Liver (tissue), 3 donors: ENCODE measurements around the gene ASCL5.

Experiments
- EGR1 ChIP-seq, 2 donors: IDR thresholded peaks; 2 replicates each; pipeline ENCODE4 v1.6.1; 2016 to 2018; ENCODE audit warnings: antibody characterized with exemption in 2 of 2, low read depth in 2 of 2
- FOXA1 ChIP-seq: IDR thresholded peaks from 2 replicates; pipeline ENCODE4 v1.6.1; 2016; ENCODE audit warnings: antibody characterized with exemption
- FOXA2 ChIP-seq: IDR thresholded peaks from 2 replicates; pipeline ENCODE4 v1.6.1; 2016; ENCODE audit warnings: antibody characterized with exemption
- GABPA ChIP-seq, 2 donors: IDR thresholded peaks in 1 of 2; conservative IDR thresholded peaks in 1 of 2; 2 replicates each; pipeline ENCODE4 v1.6.1; 2016; ENCODE audit warnings: antibody characterized with exemption in 2 of 2, mild to moderate bottlenecking in 1 of 2, moderate library complexity in 1 of 2
- NR2F2 ChIP-seq: IDR thresholded peaks from 2 replicates; pipeline ENCODE4 v1.6.1; 2016; ENCODE audit warnings: antibody characterized with exemption
- TF ChIP-seq, protein P1 (sequence below): fragments of 150-350 bp; IDR thresholded peaks from 2 replicates; pipeline ENCODE4 v1.5.1; 2017; ENCODE audit warnings: improper control_type of control experiment, low read depth, low read length; ENCODE audit not compliant: missing input control
- TF ChIP-seq, protein P2 (sequence below): IDR thresholded peaks from 2 replicates; pipeline ENCODE4 v1.6.1; 2016; ENCODE audit warnings: antibody characterized with exemption
- TF ChIP-seq, protein P3 (sequence below): IDR thresholded peaks from 2 replicates; pipeline ENCODE4 v1.6.1; 2016; ENCODE audit warnings: antibody characterized with exemption
- TF ChIP-seq, protein P4 (sequence below): IDR thresholded peaks from 2 replicates; pipeline ENCODE4 v1.6.1; 2016; ENCODE audit warnings: antibody characterized with exemption, mild to moderate bottlenecking
- donor health status: healthy.
- donor health status: healthy.

DNA sequence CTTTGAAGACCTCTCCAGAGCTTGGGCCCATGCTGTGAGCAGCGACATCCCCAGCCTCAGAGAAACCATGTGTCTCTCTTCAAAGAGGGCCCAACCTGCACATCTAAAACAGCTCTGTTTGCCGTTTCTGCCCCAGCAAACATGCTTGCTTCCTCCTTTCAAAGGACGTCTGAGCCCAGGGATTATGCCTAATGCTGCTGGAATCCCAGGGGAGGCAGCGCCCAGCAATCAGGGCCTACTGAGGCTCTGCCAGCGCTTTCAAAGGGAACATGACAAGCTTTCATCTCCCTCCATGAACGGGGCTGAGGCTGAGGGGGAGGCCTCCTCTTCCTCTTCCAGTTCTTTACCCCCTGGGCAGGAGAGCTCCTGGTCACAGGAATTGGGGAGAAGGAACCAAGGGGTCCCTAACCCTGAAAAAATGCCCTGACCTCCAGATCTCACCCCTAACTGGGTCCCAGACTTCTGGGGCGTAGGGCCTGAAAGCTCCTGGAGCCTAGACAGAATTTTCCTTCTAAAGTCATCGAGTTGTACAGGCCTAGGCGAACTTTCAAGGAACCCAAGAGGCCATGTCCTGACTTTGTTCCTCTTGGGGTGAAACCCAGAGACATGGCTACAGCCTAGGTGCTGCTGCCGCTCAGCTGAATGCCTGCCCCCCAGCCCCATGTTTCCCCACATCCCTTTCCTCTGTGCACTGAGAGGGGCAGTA is 13.4 kb upstream of the ASCL5 start:
- no peak for TF ChIP-seq EGR1 (IDR thresholded peaks at IDR 0.05; ENCODE audit: low read depth in 2 of 2)
- TF ChIP-seq, protein P1, sequence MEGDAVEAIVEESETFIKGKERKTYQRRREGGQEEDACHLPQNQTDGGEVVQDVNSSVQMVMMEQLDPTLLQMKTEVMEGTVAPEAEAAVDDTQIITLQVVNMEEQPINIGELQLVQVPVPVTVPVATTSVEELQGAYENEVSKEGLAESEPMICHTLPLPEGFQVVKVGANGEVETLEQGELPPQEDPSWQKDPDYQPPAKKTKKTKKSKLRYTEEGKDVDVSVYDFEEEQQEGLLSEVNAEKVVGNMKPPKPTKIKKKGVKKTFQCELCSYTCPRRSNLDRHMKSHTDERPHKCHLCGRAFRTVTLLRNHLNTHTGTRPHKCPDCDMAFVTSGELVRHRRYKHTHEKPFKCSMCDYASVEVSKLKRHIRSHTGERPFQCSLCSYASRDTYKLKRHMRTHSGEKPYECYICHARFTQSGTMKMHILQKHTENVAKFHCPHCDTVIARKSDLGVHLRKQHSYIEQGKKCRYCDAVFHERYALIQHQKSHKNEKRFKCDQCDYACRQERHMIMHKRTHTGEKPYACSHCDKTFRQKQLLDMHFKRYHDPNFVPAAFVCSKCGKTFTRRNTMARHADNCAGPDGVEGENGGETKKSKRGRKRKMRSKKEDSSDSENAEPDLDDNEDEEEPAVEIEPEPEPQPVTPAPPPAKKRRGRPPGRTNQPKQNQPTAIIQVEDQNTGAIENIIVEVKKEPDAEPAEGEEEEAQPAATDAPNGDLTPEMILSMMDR, result no peak
- no peak for TF ChIP-seq GABPA (IDR thresholded peaks at IDR 0.05 in 1 of 2, conservative IDR thresholded peaks at IDR 0.05 in 1 of 2)
- no peak for TF ChIP-seq FOXA2
- no peak for TF ChIP-seq NR2F2
- TF ChIP-seq, protein P2, sequence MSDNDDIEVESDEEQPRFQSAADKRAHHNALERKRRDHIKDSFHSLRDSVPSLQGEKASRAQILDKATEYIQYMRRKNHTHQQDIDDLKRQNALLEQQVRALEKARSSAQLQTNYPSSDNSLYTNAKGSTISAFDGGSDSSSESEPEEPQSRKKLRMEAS, result no peak
- no peak for TF ChIP-seq FOXA1
- TF ChIP-seq, protein P3, sequence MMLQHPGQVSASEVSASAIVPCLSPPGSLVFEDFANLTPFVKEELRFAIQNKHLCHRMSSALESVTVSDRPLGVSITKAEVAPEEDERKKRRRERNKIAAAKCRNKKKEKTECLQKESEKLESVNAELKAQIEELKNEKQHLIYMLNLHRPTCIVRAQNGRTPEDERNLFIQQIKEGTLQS, result no peak
- TF ChIP-seq, protein P4, sequence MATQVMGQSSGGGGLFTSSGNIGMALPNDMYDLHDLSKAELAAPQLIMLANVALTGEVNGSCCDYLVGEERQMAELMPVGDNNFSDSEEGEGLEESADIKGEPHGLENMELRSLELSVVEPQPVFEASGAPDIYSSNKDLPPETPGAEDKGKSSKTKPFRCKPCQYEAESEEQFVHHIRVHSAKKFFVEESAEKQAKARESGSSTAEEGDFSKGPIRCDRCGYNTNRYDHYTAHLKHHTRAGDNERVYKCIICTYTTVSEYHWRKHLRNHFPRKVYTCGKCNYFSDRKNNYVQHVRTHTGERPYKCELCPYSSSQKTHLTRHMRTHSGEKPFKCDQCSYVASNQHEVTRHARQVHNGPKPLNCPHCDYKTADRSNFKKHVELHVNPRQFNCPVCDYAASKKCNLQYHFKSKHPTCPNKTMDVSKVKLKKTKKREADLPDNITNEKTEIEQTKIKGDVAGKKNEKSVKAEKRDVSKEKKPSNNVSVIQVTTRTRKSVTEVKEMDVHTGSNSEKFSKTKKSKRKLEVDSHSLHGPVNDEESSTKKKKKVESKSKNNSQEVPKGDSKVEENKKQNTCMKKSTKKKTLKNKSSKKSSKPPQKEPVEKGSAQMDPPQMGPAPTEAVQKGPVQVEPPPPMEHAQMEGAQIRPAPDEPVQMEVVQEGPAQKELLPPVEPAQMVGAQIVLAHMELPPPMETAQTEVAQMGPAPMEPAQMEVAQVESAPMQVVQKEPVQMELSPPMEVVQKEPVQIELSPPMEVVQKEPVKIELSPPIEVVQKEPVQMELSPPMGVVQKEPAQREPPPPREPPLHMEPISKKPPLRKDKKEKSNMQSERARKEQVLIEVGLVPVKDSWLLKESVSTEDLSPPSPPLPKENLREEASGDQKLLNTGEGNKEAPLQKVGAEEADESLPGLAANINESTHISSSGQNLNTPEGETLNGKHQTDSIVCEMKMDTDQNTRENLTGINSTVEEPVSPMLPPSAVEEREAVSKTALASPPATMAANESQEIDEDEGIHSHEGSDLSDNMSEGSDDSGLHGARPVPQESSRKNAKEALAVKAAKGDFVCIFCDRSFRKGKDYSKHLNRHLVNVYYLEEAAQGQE, result no peak
